Measurements from ENCODE around the gene SFMBT1.

DNA sequence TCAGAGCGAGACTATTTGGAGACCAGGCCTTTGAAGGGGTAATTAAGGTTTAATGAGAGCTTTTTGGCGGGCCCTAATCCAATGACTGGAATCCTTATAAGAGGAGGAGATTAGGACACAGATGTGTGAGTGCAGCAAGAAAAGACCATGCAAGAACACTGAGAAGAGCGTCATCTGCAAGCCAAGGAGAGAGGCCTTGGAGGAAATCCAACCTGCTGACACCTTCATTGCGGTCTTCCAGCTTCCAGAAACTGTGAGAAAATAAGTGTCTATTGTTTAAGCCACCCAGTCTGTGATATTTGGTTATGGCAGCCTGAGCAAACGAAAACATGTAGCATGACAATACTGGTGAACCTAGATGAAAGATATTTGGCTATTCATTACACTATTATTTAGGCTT lies 188.0 kb downstream of the SFMBT1 start:
- no peak for TF ChIP-seq MZF1 (tag by site-specific recombination; IDR thresholded peaks at IDR 0.05; ENCODE audit: borderline replicate concordance)
- TF ChIP-seq, protein P1, sequence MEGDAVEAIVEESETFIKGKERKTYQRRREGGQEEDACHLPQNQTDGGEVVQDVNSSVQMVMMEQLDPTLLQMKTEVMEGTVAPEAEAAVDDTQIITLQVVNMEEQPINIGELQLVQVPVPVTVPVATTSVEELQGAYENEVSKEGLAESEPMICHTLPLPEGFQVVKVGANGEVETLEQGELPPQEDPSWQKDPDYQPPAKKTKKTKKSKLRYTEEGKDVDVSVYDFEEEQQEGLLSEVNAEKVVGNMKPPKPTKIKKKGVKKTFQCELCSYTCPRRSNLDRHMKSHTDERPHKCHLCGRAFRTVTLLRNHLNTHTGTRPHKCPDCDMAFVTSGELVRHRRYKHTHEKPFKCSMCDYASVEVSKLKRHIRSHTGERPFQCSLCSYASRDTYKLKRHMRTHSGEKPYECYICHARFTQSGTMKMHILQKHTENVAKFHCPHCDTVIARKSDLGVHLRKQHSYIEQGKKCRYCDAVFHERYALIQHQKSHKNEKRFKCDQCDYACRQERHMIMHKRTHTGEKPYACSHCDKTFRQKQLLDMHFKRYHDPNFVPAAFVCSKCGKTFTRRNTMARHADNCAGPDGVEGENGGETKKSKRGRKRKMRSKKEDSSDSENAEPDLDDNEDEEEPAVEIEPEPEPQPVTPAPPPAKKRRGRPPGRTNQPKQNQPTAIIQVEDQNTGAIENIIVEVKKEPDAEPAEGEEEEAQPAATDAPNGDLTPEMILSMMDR (tag by site-specific recombination; IDR thresholded peaks at IDR 0.05): no peak
- TF ChIP-seq ZNF561 (tag by site-specific recombination; IDR thresholded peaks at IDR 0.05; ENCODE audit: borderline replicate concordance): no peak
- no peak for TF ChIP-seq ZNF610 (tag by site-specific recombination; IDR thresholded peaks at IDR 0.05; ENCODE audit: borderline replicate concordance)
- no peak for TF ChIP-seq ATF2 (tag by site-specific recombination; IDR thresholded peaks at IDR 0.05; ENCODE audit: low read depth)
- no peak for TF ChIP-seq ZNF777 (tag by site-specific recombination; IDR thresholded peaks at IDR 0.05; ENCODE audit: borderline replicate concordance)
- TF ChIP-seq SP2 (tag by site-specific recombination; IDR thresholded peaks at IDR 0.05): no peak
- TF ChIP-seq ZFP41 (tag by site-specific recombination; IDR thresholded peaks at IDR 0.05; ENCODE audit: borderline replicate concordance): no peak
- no peak for TF ChIP-seq BCL11B (tag by site-specific recombination; IDR thresholded peaks at IDR 0.05; ENCODE audit: low read depth)
- no peak for TF ChIP-seq ZNF629 (tag by site-specific recombination; IDR thresholded peaks at IDR 0.05)

All from HEK293 (cell line).